ENCODE measurements around the gene GPR32. TPM values are rescaled to one million over a fixed set of nuclear protein-coding genes. Genes with fewer than 3 reads are reported as not detected.
A peak's percentile ranks its signal among the peaks of the same experiment; 100 is the strongest.
"Not testable (repeated sequence)": the region's sequence is repeated elsewhere in the genome, so short reads cannot be mapped to it uniquely, and the experiment has no call there.

GPR32 gene, protein sequence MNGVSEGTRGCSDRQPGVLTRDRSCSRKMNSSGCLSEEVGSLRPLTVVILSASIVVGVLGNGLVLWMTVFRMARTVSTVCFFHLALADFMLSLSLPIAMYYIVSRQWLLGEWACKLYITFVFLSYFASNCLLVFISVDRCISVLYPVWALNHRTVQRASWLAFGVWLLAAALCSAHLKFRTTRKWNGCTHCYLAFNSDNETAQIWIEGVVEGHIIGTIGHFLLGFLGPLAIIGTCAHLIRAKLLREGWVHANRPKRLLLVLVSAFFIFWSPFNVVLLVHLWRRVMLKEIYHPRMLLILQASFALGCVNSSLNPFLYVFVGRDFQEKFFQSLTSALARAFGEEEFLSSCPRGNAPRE
- total RNA-seq = not detected in 2 replicates

DNA sequence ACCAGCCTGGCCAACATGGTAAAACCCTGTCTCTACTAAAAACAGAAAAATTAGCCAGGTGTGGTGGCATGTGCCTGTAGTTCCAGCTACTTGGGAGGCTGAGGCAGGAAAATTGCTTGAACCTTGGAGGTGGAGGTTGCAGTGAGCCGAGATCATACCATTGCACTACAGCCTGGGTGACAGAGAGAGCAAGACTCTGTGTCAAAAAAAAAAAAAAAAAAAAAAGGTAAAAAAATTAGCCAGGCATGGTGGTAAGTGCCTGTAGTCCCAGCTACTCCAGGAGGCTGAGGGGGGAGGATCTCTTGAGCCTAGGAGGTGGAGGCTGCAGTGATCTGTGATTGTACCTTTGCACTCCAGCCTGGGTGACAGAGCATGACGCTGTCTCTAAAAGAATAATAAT is at the start of gene GPR32:
GPR32 (plus strand) TSS at position 301 of the 400 bp plus-strand sequence. CDS start 137 bp downstream, outside the sequence.
- not testable (repeated sequence) for DNase-seq (ENCODE audit: low read depth)

DNA sequence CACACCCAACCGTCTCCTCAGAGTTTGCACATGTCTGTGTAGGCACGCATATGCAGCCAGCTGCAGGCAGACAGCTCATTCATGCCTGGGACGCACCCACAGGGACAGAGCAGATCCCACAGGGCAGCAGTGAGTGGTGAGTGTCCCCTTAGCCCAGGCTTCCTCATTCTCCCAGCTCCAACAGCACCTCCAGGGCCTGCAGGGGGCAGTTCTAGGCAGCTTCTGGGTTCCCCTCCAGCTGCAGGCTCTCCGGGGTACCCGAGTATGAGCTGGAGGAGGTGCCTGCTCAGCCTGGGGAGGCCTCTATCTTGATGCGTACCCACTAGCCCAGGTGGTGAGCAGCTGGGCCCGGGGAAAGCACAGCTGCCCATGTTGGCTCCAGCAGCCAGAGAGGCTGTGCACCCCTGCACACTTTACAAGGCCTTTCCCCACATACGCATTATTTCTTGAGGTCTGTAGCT is 49.3 kb upstream of the GPR32 start:
- no peak for DNase-seq (ENCODE audit: low read depth)

DNA sequence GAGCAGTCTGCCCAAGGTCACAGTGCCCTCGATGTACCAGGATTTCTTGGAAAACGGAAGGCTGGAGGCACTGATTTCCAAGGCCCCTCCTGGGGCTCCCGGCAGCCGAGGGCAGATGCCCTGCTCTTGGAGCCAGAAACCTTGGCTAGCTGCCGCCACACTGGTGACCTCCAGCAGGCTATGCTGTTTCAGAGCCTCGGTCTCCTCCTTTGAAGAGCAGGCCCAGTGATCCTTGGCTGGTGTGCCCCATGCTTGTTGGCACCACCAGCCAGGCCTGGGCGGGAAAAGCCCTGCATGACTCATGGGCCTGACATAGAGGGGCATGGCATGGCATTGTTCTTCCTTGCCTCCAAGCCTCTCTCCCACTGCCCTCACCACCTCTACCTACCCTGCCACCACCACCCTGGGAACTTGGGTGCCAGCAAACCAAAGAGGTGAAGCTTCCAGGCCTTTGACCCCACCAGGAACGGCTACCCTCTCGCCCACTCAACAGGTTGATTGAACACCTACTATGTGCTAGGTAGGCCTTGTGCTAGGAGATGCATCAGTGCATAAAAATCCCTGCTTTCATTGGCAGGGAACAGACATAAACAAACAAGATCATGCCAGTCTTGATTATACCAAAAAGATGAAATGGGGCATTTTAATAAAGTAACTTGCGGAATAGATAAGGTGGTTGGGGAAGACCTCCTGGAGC is 48.7 kb upstream of the GPR32 start:
- DNase-seq (ENCODE audit: low read depth) = peak; percentile 56

DNA sequence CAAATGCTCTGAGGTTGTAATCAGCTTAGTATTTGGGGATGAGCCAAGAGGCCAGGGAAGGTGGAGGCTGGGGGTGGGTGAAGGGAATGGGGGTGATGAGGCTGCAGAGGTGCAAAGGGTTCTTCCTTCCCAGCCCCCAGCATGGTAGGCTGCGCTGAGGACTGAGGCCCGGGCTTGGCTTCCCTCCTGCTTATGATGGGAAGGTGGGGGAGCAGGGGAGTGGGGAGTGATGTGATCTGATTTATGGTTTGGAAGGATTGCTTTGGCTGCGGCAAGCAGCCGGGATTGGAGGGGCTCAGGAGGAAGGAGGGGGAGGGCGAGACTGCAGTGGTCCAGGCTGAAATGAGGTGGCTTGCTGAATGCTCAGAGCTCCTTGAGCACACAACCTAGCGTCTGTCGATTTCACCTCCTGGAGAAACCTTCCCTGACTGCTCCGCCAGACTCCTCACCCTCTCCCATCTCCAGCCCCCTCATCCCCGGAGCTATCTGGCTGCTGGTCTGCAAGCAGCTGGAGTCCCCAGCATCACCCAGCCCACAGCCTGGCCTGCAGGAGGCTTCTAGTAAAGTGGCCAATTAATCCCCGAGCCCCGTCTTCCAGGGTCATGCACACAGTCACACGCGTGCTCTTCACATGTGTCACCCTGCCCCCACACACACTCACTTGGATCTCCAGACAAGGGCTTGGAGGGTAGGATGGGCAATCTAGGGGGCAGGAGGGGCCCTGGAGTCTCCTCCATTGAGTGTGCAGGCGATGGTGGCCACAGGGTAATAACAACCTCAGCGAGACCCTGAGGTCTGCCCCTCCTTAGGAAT is 47.9 kb upstream of the GPR32 start:
- DNase-seq (ENCODE audit: low read depth) = no peak

DNA sequence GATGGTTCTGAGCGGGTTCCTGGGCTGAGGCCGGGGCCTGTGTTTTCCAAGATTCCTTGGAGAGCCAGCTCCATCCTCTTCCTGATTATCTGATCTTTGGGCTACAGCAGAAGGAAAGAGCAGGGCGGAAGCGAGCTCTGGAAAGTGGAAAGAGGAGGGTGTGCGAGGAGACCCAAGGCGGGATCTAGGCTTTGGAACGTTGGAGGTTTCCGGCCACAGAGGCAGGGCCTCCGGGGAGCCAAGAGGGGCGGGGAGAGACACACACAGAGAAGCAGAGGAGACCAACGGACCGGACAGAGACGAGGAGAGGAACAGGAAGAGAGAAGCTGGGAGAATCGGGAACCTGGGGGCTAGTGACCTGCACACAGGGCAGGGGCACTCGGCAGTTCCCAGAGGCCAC is 47.2 kb upstream of the GPR32 start, which contains the start of gene CLEC11A:
CLEC11A (plus strand) TSS at position 296 of the 400 bp plus-strand sequence. CDS start 162 bp downstream, outside the sequence.
- no peak for DNase-seq (ENCODE audit: low read depth)

DNA sequence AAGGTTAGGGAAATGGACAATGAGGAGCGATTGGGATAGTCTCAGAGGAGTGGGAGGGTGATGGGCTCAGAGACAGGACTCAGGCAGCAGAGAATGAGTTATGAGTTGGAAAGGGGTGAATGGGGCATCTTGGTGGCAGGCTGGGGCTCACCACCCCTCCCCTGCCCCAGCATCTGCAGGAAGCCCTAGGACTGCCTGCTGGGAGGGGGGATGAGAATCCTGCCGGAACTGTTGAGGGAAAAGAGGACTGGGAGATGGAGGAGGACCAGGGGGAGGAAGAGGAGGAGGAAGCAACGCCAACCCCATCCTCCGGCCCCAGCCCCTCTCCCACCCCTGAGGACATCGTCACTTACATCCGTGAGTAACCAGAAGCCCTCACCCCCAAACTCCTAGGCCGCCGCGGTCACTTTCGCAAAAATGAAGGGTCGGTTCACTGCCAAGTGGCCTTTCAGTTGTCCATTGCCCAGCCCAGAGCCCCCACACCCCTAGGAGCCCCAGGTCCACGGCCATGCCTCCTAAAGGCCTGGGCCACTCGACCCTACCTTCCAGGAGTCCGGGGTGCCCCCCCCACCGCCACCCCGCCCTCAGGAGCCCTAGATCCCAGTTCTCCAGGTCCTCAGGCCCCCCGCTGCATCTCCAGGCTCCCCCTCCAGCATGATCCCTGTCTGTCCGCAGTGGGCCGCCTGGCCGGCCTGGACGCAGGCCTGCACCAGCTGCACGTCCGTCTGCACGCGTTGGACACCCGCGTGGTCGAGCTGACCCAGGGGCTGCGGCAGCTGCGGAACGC is 46.3 kb upstream of the GPR32 start:
- no peak for DNase-seq (ENCODE audit: low read depth)

DNA sequence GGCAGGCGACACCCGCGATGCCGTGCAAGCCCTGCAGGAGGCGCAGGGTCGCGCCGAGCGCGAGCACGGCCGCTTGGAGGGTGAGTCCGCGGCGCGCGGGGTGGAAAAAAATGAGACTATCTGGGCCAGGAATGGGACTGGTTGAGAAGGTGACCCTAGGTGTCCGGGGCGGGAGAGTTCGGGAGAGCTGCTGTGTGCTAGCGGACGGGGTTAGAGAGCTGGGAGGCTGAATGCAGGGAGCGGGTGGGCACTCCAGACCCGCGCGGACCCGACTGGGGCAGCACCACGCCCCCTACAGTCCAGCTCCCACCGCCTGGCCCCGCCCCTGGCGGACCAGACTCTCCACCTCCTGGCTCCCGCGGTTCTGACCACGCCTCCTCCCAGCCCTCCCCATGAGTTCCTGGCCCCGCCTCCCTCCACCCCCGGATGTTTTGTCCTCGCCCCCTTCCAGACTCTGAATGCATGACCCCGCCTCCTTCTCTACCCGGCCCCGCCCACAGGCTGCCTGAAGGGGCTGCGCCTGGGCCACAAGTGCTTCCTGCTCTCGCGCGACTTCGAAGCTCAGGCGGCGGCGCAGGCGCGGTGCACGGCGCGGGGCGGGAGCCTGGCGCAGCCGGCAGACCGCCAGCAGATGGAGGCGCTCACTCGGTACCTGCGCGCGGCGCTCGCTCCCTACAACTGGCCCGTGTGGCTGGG is 45.6 kb upstream of the GPR32 start:
- peak; percentile 92 for DNase-seq (ENCODE audit: low read depth)

DNA sequence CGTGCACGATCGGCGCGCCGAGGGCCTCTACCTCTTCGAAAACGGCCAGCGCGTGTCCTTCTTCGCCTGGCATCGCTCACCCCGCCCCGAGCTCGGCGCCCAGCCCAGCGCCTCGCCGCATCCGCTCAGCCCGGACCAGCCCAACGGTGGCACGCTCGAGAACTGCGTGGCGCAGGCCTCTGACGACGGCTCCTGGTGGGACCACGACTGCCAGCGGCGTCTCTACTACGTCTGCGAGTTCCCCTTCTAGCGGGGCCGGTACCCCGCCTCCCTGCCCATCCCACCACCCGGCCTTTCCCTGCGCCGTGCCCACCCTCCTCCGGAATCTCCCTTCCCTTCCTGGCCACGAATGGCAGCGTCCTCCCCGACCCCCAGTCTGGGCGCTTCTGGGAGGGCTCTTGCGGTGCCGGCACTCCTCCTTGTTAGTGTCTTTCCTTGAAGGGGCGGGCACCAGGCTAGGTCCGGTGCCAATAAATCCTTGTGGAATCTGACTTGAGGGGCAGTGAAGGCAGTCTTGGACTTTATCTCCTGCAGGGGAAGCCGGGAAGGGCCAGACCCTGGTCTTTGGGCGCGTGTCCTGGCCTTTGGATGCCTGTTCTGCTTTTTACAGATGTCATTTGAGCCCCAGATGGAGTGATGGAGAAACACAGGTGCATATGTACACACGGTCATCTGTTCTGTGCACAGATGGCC is 44.9 kb upstream of the GPR32 start:
- DNase-seq (ENCODE audit: low read depth) = no peak

DNA sequence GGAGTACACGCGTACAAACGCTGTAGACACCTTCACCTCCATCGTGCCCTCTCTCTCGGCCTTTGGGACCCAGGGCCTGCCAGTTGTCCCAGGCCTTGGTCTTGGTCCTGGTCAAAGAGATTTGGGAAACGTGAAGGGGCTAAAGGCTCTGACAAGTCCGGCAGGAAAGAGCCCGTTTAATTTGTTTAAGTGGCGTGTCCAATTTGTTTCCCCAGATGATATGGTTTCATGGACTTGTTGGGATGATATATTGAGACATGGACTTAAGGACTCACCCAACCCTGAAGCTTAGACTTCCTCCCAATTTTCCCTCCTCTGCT is 44.4 kb upstream of the GPR32 start:
- no peak for DNase-seq (ENCODE audit: low read depth)

DNA sequence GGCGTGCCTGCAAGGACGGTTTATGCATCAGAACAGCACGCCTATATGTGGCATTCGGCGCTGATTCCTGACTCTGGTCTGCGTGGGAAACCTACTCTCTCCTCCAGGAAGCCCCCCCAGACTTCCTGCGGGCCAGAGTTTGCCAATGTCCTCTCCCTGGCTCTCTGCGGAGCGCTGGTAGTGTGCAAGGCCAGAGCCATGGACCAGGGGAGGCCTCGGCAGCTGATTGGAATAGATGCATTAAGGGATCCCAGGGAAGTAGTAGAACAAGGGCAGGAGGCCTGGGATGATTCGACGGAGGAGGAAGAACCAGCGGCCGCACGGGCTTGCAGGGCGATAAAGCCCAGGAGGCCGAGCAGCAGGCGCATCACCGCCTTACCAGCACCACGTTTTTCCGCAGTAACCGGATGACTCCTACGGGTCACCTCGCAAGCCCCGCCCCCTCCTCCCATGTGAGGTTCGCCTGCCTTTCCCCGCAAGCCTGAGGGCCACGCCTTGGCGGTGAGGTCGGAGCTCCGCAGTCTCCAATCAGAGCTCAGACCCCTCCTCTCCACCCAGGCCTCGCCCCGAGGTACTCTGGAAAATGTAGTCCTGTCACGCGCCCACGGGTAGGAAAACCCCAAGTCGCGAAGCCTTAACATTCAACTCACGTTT is 42.1 kb upstream of the GPR32 start:
- DNase-seq (ENCODE audit: low read depth) = peak; percentile 59

DNA sequence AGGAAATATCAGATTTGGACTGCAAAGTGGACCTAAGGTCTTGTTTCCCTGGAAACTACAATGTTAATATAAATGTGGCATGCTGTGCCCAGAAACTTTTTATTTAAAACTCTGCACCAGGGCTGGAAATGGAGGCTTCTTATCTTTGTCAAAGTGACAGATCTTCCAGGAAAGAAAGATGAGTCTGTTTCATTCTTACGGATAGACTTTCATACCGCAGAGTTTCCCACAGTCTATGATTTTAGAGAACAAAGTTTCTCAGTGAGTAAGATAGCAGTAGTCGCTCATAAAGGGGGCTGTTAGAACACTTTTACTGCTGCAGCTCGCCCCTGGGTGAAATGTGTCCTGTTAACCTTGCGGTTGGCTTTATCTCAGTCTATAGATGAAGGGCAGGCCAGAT is 40.4 kb upstream of the GPR32 start:
- DNase-seq (ENCODE audit: low read depth) = no peak

DNA sequence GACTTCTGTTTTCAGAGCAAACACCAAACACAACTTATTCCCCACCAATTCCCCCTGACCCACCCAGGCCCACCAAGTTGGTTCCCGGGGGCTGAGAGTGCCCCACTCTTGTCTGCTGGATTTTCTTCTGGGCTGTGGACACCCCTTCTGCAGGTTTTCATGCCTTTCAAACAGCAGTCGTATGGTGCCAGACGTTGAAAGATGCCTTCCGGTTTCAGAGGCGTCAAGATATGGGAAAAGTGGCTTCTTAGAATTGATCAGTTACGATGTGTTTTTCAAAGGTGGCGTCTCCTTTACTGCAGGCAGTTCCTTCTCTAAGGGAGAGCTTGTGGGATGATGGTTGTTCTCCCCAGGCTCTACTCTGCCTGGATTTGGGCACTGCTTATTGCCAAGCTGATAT is 34.4 kb upstream of the GPR32 start:
- DNase-seq (ENCODE audit: low read depth) = no peak

DNA sequence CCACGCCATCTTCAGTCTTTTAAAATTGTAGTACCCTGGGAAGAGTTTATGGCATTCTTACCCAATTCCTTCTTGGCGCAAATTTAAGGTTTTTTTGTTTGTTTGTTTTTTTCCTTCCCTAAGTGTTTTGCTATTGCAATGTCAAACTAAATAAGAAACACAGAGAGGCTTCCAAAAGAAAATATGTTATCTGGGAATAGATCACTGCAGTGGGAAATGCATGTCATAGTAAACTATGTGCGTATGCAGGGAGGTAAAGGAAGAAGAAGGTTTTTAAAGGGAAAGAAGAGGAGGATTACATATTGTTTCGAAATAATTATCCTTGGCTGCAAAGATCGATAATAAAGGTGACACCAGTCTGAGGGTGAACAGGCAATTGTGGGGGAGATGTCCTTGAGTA is 33.9 kb upstream of the GPR32 start:
- DNase-seq (ENCODE audit: low read depth) = no peak

DNA sequence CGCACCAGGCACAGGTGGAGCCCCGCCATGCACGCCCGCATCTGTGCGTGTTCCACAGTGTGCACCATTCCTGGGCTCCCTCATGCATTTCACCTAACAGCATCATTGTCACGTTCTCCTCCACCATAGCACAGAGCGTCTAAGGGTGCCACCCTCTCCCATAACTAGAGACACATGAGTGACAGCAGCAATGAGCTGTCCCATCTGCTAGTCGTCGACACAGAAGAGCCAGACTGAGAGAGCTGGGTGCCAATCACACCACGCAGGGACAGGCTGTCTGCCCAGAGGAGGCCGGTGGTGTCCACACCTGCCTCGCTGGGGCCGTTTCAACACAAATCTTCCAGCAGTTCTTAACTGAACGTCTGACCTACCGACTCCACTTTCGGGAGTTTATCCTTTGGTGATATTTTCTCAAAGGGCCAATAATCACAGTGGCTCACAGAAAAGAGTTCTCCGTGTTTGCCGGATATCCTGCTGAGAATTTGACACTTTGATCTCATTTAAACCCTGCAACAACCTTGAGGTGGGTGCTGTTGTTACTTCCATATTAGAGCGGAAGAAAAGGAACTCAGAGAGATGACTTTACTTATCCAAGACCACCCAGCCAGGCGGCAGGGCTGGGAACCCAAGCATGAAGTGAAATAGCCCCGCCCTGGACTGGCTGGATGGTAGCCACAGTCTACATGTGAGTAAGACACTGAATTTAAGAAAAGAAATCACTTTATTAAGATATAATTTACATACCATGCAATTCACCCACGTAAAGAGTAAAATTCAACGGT is 30.9 kb upstream of the GPR32 start:
- DNase-seq (ENCODE audit: low read depth) = no peak

DNA sequence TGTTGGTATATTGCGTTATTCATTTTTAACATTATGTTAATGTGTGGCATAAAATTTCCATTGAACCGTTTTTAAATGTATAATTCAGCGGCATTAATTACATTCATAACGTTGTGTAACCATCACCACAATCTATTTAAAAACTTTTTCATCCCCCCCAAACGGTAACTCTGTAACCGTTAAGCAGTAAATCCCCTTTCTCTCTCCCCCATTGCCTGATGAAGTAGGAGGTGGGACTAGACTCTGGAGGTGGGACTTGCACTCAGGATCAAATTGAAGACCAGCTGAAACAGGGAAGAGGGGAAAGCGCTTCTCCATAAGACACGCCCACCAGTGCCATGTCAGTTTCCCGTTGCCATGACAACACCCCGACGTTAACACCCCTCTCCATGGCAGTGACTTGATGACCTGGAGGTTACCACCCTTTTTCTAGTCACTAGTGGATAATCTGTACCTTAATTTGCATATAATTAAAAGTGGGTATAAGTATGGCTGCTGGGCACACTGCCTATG is 30.3 kb upstream of the GPR32 start:
- no peak for DNase-seq (ENCODE audit: low read depth)

DNA sequence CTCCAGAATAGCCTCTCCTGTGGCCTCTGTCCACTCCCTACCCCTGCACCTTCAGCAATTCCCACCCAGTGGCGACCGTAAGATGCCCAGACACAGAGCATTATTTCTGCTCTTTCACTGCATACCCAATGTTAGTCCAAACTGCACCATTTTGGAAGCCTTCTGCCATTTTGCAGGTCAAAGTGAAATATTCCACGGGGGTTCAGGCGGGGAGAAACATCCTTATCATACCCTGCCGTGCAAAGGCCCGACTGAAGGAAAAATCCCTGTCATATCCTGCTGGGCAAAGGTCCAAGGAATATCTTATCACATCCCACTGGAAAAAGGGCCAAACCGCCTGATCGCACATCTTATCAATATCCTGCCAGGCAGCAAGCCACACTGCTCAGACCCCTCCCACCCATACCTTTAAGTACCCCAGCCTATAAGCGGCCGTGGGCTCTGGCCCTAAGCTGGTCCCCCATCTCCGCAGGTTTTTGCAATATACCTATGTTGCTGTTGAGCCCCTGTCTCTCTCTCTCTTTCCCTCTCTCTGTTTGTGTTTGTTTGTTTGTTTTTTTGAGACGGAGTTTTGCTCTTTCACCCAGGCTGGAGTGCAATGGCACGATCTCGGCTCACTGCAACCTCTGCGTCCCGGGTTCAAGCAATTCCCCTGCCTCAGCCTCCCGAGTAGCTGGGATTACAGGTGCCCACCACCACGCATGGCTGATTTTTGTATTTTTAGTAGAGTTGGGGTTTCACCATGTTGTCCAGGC is 28.9 kb upstream of the GPR32 start:
- no peak for DNase-seq (ENCODE audit: low read depth)

DNA sequence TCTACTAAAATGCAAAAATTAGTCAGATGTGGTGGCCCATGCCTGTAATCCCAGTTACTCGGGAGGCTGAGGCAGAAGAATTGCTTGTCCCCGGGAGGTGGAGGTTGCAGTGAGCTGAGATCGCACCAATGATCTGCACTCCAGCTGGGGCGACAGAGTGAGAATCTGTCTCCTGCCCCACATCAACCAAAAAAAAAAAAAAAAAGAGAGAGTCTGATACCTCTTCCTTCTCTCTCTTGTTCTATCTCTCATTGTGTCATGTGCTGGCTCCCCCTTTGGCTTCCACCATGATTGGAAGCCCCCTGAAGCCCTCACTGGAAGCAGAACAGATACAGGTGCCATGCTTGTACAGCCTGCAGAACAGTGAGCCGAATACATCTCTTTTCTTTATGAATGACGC is 26.7 kb upstream of the GPR32 start:
- DNase-seq (ENCODE audit: low read depth) = no peak

DNA sequence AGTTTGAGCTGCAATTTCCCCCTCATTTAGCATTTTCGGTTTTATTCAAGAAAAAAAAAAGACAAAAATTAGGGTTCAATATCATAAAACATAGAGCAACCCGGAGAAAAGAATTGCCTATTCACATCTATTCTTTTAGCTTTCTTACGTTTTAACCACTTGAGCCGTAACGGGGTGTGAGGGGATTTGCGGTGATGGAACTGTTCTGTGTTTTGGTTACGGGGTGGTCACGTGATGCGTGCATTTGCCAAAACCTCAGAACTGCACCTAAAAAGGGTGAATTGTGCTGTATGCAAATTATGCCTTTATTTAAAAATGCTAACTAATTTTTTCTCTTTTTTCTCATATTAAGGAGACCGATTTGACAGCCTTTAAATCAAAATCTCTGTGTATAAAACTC is 25.0 kb upstream of the GPR32 start:
- no peak for DNase-seq (ENCODE audit: low read depth)

Data from renal cortical epithelial cell (primary cell).